Left renal cortex interstitium (tissue), 4 donors: Measurements from ENCODE around the gene VAMP2. TPM values are rescaled to one million over a fixed set of nuclear protein-coding genes. Genes with fewer than 3 reads are reported as not detected.
A peak's percentile ranks its signal among the peaks of the same experiment; 100 is the strongest.

Source experiments
- DNase-seq, 4 donors: peaks; one replicate each; pipeline ENCODE4 v3.0.0-alpha.2; 2013; ENCODE audit warnings: low read depth in 4 of 4, low spot score in 2 of 4, missing footprints in 1 of 4
- polyA plus RNA-seq, 4 donors: library from polyadenylated mRNA; unstranded; fragments of 120-200 nt; gene quantifications; one replicate each; pipeline ENCODE4 v1.2.1, GENCODE V29; 2013; ENCODE audit not compliant: insufficient read length in 4 of 4

The VAMP2 gene
- polyA plus RNA-seq, 4 donors: 107 to 139 (median 124) TPM

- peak in 2 of 4 donors; percentile 16 to 59 for DNase-seq
Observed at GRCh38 chr17:8126491-8127066, 36.2 kb downstream of the VAMP2 start.

GRCh38 chr17:8125947-8126490 is 36.7 kb downstream of the VAMP2 start:
- DNase-seq: peak in 1 of 4 donors; percentile 19

DNA sequence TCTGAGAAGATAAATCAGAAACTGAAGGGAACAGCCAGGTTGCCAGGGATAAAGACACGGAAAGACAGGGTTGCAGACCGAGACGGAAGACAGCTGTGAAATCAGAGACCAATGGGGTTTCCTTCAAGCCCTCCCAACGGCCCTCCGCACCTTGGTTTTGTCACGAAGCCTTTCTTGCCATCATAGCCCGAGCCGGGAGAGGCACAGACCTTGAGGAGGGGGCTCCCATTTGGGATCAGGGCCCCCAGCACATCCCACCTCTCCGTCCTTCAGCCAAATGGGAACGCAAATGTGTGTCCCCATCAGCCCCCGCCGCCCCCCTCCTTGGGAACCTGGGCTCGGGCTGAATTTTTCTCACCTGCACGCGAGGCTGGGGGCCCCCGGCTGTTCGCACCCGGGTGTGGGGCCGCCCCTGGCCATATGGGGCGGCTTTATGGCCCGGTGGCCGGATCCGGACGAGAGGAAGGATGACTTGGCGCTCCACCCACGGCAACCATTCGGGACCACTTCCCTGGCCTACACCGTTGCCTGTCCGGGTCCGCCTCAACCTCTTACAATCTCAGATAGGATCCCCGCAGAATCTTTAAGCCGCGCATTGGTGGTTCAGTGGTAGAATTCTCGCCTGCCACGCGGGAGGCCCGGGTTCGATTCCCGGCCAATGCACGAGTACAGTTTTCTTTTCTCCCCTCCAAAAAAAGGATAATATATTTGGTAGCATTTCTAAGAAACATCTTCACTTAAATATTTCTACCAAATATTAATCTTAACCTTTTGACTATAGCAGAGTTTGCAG is 37.4 kb downstream of the VAMP2 start:
- peak in 1 of 4 donors; percentile 45 for DNase-seq

GRCh38 chr17:8124350-8125153 is 38.2 kb downstream of the VAMP2 start:
- no peak for DNase-seq

DNA sequence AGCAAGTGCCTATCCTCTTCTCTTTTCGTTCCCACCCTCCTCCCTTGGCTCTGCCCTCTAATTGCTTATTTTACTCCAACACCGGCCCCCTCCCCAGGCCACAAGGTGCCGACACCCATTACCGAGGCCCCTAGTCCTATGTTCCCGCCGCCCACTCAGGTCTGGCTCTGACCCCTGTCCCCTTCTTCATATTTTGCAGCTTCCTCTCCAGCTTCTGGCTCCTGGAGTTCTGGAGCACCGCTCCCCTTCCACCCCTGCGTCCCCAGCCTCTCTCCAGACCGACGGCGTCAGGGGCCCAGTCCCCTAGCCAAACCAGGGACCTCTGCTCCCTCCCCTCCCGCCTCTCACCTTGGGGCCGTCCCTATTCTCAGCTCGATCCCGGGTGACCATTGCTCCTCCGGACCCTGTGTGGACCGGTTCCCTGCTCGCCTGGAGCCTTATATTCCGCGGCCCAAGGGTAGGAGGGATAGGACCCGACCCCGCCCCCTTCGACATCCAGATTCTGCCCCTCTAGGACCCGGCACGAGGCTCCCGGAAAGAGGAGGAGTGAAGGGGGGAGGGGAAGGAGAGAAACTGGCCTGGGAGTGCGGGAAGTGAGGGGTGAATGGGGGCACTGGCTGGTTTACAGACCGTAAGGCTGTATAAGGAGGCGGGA is 38.9 kb downstream of the VAMP2 start, which contains the start of gene HES7:
TSS of gene HES7 (minus strand) at position 412 of the 655 bp plus-strand sequence. CDS start at position 390, 22 bp downstream.
- no peak for DNase-seq

DNA sequence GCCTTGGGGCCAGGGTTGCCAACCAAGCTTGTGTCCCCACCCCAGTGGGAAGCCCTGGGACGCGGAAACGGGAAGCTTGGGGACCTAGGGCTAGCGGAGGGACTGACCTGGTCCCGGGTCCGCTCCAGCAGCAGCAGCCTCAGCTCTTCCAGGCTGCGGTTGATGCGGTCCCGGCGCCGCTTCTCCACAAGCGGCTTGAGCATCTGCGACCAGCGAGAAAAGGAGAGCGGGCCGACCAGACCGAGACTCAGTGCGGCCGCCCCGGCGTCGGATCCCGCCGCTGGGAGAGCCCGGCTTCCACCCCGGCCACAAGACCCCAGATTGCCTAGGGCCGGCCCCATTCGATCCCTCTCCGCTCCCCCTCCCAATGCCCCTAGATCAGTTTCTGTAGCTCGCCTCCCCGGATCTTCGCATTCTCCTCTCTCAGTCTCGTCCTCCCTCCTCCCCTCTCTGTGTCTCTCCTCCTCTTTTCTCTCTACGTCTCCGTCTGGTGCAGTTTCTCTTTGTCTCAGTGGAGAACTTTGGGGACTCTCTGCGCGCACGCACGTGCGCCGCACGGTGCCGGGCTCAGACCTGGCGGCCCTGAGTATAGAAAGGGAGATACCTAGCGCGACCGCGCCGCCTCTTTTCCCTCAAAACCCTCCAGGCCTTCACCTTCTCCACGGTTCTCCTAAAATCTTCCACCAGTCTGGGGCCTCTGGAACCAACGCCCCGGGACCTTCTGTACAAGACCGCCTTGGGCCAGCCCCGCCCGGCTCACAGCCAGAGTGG is 39.6 kb downstream of the VAMP2 start:
- peak in 1 of 4 donors; percentile 17 for DNase-seq

DNA sequence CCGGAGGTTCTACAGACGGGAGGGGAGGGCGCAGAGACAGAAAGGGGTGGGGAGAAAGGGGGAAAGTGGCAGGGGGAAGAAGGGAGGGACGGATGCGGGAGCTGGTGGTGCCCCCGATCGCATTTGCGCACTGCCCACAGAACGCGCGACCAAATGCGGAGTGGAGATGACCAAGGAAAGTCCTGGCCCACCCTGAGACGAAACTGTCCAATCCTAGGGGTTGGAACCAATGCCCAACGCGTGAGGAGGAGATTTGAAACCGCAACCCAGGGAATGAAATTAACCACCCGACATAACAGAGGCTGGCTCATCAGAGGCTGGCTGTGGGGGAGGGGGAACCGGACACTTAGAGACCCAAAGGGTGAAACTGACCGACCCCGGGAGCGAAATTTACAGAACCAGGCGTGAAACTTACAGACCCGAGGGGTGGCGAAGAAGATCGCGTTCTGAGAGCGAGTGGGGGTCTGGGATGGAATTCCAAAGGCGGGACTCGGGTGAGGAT is 40.3 kb downstream of the VAMP2 start:
- peak in 1 of 4 donors; percentile 11 for DNase-seq

DNA sequence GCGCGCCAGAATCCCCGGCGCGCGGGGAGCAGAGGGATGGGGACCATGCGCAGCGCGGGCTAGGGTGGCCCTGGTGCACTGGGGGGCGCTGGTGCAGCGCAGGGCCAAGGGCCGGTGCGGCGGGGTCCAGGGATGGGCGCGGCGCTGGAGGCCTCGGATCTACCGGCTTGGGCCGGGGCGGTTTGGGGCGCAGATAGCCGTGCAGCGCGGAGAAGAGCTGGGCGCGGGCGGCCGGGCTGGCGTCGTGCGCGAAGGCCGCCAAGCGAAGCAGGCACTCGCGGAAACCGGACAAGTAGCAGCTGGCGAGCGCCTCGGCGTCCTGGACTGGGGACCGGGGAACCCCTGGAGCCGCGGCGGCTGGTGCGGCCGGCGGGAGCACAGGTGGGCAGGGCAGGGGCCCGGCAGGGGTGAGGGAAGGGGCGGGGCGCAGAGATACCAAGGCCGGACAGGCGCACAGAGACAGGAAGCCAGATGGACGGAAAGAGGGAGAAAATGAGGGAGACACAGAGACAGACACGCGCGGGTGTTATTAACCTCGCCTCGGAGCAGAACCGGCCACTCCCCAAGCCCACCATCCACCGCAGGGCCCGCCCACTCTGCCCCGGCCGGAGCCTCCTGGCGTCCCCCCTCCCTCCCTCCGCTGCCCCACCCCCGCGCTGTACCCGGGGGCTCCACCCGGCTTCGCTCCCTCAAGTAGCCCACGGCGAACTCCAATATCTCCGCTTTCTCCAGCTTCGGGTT is 40.9 kb downstream of the VAMP2 start:
- peak in 1 of 4 donors; percentile 6 for DNase-seq

GRCh38 chr17:8121407-8121680 is 41.4 kb downstream of the VAMP2 start:
- DNase-seq: no peak

GRCh38 chr17:8120520-8121406 is 42.0 kb downstream of the VAMP2 start:
- no peak for DNase-seq

- DNase-seq: peak in 3 of 4 donors; percentile 86 to 94 (median 92)
Observed at GRCh38 chr17:8119581-8120519, 42.9 kb downstream of the VAMP2 start.

GRCh38 chr17:8118769-8119580 is 43.8 kb downstream of the VAMP2 start:
- DNase-seq: peak in 1 of 4 donors; percentile 85

DNA sequence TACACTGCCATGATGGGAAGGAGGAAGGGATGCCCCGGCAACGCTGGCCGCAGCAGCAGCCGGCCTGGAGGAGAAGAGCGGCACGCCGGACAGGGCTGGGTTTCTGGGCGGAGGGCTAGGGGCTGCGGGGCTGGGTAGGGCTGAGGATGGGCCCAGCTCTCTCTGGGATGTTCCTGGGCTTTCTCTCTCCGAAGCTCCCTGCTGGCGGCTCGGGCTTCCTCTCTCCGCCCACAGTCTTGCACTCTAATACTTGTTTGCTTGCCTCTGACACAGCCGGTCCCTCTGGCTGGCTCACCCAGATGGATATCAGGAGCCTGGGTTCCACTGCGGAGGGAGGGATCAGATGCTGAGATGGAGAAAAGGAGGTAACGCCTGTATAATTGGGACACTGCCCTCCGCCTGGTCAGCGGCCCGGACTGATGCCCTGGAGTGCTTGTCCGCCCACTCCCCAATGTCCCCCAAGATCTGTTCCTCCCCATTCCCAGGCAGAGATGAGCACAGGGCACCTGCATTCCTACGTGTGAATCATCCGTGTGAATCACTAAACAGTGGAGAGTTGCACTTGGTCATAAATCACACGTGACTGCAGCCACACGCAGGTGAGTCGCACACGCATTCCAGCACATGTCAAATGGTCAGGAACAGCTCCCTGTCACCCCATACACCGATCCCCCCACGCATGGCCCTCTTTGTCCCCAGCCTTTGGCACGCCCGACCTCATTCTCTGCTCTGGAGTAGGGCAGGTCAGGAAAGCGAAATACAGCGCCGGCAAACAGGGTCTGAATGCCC is 44.6 kb downstream of the VAMP2 start, which contains the start of gene ALOXE3:
TSS of gene ALOXE3 (minus strand) at position 535 of the 789 bp plus-strand sequence. CDS start at position 11, 524 bp downstream.
- peak in 1 of 4 donors; percentile 36 for DNase-seq

- DNase-seq: no peak
Observed at GRCh38 chr17:8117367-8117979, 45.3 kb downstream of the VAMP2 start.

DNA sequence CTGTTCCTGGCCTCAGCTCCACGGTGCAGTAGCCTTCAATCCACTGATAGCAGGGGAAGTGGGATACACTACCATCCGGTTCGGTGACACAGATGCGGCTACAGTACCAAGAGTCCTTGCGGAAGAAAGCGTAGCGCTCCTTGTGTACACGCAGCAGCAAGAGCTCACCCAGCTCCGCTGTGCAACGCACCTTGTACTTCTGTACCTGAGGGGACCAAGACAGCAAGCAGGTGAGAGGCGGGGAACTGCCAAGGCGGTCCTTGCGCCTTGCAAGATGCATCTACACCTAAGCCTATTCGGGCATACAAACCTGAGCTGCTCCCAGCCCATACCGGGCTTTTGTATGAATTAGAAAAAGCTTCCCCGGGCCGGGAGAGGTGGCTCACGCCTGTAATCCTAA is 46.0 kb downstream of the VAMP2 start:
- no peak for DNase-seq
